ENCODE measurements around the gene TYMS. TPM values are rescaled to one million over a fixed set of nuclear protein-coding genes. Genes with fewer than 3 reads are reported as not detected.

TYMS gene
- polyA plus RNA-seq, 1 donor from 2014 or later, result 3.3 TPM

GRCh38 chr18:641224-641623, 16.2 kb upstream of the TYMS start:
- Histone ChIP-seq H3F3A (ENCODE audit: insufficient read depth, low read length, poor library complexity, severe bottlenecking) (no peaks in the 10 kb centered on the region), H3K4me3 (ENCODE audit: low read length) (no peak overlapping the region), H3K36me3 (ENCODE audit: insufficient read depth, low read length) (no peaks in the 10 kb centered on the region), H3K27me3 (ENCODE audit: insufficient read depth, low read depth, low read length) (no peaks in the 10 kb centered on the region), H3K9me3 (ENCODE audit: low read length) (no peaks in the 10 kb centered on the region), H4K20me1 (ENCODE audit: insufficient read depth) (no peaks in the 10 kb centered on the region), H3K27ac (ENCODE audit: low read length) (no peak overlapping the region), H3K4me2 (ENCODE audit: low read length) (no peak overlapping the region), H2AFZ (ENCODE audit: low read depth, low read length) (no peak overlapping the region), H3K79me2 (replicated peaks; ENCODE audit: insufficient read depth, low read length) (no peaks in the 10 kb centered on the region), H3K9ac (ENCODE audit: low read length) (no peak overlapping the region), H3K9me2 (ENCODE audit: insufficient read depth, low read length) (no peaks in the 10 kb centered on the region)
- no peak for TF ChIP-seq RAD21 (conservative IDR thresholded peaks at IDR 0.05)
- TF ChIP-seq TAF1 (IDR thresholded peaks at IDR 0.05; ENCODE audit: low read depth), result no peak
- no peak for TF ChIP-seq REST (IDR thresholded peaks at IDR 0.05; ENCODE audit: borderline replicate concordance)
- TF ChIP-seq SMC3 (conservative IDR thresholded peaks at IDR 0.05; ENCODE audit: poor library complexity), result no peak
- no peak for TF ChIP-seq EZH2 (IDR thresholded peaks at IDR 0.05; ENCODE audit: borderline replicate concordance, insufficient read depth, low read length, poor library complexity, severe bottlenecking)
- no peak for TF ChIP-seq MXI1 (conservative IDR thresholded peaks at IDR 0.05; ENCODE audit: poor library complexity, severe bottlenecking)
- no peak for TF ChIP-seq CTCF (IDR thresholded peaks at IDR 0.05; ENCODE audit: poor library complexity, severe bottlenecking)
- no peak for TF ChIP-seq POLR2AphosphoS5 (IDR thresholded peaks at IDR 0.05)
- TF ChIP-seq EP300 (conservative IDR thresholded peaks at IDR 0.05; ENCODE audit: poor library complexity, severe bottlenecking), result no peak

- Histone ChIP-seq H3K27me3 (ENCODE audit: insufficient read depth, low read depth, low read length) (no peaks in the 10 kb centered on the region), H3K9me2 (ENCODE audit: insufficient read depth, low read length) (no peaks in the 10 kb centered on the region), H2AFZ (ENCODE audit: low read depth, low read length) (no peak overlapping the region), H3K9ac (ENCODE audit: low read length) (no peak overlapping the region), H3K4me3 (ENCODE audit: low read length) (no peak overlapping the region), H3K9me3 (ENCODE audit: low read length) (no peaks in the 10 kb centered on the region), H3K4me2 (ENCODE audit: low read length) (no peak overlapping the region), H3K79me2 (replicated peaks; ENCODE audit: insufficient read depth, low read length) (no peaks in the 10 kb centered on the region), H4K20me1 (ENCODE audit: insufficient read depth) (no peaks in the 10 kb centered on the region), H3K27ac (ENCODE audit: low read length) (no peak overlapping the region), H3F3A (ENCODE audit: insufficient read depth, low read length, poor library complexity, severe bottlenecking) (no peaks in the 10 kb centered on the region), H3K36me3 (ENCODE audit: insufficient read depth, low read length) (no peaks in the 10 kb centered on the region)
- TF ChIP-seq EP300 (conservative IDR thresholded peaks at IDR 0.05; ENCODE audit: poor library complexity, severe bottlenecking), result no peak
- TF ChIP-seq REST (IDR thresholded peaks at IDR 0.05; ENCODE audit: borderline replicate concordance), result no peak
- no peak for TF ChIP-seq SMC3 (conservative IDR thresholded peaks at IDR 0.05; ENCODE audit: poor library complexity)
- TF ChIP-seq MXI1 (conservative IDR thresholded peaks at IDR 0.05; ENCODE audit: poor library complexity, severe bottlenecking), result no peak
- TF ChIP-seq POLR2AphosphoS5 (IDR thresholded peaks at IDR 0.05), result no peak
- no peak for TF ChIP-seq TAF1 (IDR thresholded peaks at IDR 0.05; ENCODE audit: low read depth)
- TF ChIP-seq RAD21 (conservative IDR thresholded peaks at IDR 0.05), result no peak
- TF ChIP-seq EZH2 (IDR thresholded peaks at IDR 0.05; ENCODE audit: borderline replicate concordance, insufficient read depth, low read length, poor library complexity, severe bottlenecking), result no peak
- no peak for TF ChIP-seq CTCF (IDR thresholded peaks at IDR 0.05; ENCODE audit: poor library complexity, severe bottlenecking)
Observed at GRCh38 chr18:644395-645004, 13.0 kb upstream of the TYMS start.
